GM19395 (cell line): ENCODE results near the gene FBXL16.

Experiments used
- ATAC-seq: cut with Tn5 transposase; IDR thresholded peaks from one replicate; pipeline ENCODE4 v1.9.1; 2021; ENCODE audit warnings: mild to moderate bottlenecking, moderate library complexity; ENCODE audit not compliant: unreplicated experiment

FBXL16 gene

DNA sequence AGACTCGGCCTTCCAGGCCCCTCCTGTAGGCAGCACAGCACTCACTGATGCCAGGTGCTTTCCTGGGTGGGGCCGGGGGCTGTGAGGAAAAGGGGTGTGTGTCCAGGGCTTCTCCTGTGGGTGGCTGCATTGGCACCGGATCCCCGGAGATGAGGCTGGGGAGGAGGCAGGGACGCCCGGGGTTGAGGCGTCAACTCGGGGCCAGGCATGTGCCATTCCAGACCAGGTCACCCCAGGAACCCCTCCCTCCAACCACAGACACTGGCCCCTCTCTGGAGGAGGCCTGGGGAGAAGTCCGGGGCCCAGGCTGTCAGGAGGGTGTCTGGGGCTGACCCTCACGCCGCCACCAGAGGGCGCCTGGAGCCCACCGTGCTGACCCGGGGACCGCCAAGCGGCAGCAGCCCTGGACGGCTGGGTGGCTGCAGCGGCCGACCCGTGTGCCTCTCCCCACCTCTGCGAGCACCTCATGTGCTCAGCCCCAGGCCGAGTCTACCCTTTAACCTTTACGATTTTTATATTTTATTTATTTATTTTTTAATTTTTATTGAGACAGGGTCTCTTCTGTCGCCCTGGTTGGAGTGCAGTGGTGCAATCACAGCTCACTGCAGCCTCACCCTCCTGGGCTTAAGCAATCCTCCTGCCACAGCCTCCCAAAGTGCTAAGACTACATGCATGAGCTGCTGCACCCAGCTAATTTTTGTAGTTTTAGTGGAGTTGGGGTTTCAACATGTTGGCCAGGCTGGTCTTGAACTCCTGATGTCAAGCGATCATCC, 6.1 kb upstream of the FBXL16 start:
- no peak for ATAC-seq

DNA sequence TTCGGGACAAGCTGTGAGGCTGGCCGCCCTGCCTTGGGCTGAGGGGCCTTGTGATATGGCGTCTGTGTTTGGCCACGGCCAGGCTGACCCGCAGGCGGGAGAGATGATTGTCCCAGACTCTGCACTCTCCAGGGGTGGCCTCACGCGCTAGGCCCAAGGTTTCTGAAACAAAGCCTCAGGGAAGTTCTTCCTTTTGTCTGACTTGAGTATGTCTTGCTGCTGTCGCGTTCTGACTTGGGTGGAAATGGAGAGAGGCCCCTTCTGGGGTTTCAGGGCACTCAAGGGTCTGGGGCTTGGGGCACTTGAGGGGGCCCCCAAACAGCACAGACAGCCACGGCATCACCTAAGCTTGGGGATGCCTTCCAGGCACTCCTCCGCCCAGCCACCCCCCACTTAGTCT, 5.5 kb upstream of the FBXL16 start:
- no peak for ATAC-seq

DNA sequence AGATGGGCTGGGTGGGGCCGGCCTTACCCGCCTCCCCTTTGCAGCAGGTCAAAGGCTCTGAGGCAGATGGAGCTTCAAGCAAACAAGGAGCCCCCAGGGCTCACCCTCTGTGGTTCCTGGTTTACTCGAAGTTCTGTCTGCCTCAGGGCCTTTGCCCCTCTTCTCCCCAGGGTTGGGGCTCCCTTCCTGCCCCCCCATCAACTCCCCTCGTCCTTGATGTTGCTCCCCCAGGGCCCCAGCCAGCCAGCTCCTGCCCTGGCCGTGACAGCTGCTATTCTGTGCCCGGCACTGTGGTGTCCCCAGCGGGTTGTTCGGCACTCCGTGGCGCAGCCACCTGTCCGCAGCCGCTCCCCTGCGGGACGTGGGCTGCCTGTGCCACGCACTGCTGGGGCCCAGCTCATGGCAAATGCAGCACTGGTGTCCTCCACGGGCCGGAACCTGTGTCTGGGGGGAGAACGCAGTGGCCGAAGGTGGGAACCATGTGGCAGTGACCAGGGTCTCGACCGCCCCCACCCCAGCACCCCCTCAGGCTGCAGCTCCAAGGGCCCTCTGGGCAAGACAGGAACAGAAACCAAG, 5.0 kb upstream of the FBXL16 start:
- no peak for ATAC-seq

DNA sequence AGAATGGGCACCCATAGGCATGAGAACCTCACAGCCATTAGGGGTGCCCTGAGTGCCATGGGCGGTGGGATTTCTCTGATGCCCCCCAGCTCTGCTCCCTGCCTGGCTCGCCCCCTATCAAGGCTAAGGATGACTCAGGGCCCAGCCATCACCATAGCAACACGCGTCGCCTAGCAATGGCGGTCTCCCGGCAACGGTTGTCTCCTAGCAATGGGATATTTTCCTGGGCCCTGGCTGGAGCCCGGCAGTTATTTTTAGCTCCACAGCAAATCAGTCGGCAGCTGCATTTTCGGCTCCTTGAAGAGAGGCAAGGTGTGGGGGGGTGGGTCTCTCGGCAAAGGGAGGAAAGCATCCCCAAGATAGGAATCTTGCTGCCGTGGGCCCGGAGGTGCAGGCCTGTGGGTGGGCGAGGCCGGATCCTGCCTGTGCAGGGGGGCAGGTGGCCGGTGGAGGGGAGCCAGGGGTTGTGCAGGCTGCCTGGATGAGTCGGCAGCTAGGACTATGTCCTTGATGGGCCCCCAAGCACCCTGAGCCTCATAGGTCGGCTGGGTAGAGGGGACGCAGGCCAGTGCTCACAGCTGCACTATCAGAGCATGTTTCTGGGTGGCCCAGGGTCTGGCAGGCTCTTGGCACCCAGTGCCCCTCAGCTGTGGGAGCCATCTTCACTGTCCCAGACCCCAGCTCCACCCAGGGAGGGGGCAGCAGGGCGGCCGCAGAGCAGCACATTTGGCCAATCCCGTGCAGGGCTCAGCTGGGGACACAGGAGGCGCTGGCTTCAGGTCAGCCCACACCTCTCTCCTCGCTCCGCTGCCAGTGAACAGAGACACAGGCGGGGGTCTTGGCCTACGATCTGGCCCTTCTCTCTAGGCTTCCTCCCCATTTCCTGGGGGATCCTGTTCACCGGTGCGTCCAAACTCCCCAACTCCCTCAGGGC, 4.2 kb upstream of the FBXL16 start:
- no peak for ATAC-seq

DNA sequence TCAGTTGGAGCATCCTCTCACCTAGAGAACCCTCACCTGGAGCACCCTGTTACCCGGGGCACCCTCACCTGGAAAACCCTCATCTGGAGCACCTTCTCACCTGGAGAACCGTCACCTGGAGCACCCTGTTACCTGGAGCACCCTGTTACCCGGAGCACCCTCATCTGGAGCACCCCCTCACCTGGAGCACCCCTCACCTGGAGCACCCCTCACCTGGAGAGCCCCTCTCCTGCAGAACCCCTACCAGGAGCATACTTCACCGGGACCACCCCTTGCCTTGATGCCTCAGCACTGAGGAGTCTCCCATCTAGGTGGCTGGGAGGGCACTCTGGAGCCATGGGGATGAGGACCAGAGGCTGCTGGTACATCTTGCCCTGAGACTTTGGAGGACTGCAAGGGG, 3.4 kb upstream of the FBXL16 start:
- no peak for ATAC-seq

DNA sequence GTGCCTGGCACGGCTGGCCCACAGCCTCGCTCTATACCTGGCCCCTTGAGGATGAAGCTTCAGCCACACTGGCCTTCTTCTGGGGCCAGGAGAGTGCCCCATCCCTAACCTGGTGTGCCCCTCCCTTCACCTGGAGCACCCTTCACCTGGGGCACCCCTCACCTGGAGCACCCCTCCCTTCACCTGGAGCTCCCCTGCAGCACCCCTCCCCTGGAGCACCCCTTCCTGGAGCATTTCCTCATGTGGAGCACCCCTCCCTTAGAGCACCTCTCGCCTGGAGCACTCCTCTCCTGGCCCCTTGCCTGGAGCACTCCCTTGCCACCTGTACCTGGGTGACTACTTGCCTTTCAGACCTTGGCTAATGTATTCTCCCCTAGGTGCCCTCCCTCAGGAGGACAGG, 2.4 kb upstream of the FBXL16 start:
- ATAC-seq = no peak

- no peak for ATAC-seq
Measured at GRCh38 chr16:707062-707538, 1.5 kb upstream of the FBXL16 start.

DNA sequence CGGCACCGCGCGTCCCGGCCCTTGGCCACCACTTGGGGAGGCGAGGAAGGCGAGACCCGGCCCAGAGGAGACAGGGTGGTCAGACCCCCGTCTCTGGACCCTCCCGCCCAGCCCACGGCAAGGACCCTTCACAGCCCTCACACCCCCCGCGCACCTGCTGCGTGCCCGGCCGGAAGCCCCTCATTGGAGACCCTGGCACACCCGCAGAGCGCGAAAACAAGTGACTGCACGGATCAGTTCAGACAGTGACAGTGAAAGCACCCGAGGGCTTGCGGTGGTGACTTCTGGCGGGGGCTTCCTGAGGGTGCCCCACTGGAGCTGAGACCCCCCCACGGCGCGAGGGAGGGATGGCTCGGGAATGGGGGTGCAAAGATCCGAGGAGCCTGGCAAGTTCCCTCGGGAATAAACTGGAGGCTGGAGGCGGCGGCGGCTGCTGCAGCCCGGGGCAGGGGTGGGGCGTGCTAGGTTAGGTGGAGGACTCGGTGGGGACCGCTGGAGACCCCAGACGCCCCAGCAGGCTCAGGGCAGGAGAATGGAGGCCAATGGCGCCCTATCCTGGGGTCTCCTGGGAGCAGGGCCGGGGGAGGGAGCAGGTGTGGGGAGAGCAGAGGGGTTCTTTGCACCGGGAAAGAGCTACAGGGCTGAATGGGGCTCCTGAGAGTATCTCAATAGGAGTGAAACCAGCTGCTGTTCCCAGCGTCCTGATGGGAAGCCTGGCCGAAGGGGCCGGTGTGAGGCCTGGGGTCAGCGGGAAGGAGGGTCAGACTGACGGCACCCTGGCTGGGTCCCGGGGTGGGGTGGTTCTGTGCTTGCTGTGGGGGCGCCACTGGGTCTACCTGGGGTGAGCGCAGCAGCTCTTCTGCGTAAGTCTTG, 824 bp upstream of the FBXL16 start:
- ATAC-seq = no peak

- ATAC-seq = no peak
Measured at GRCh38 chr16:704552-705380, 835 bp downstream of the FBXL16 start.

- ATAC-seq = no peak
Measured at GRCh38 chr16:704047-704446, 1.6 kb downstream of the FBXL16 start.

GRCh38 chr16:703406-703805, 2.2 kb downstream of the FBXL16 start:
- no peak for ATAC-seq

GRCh38 chr16:702341-702740, 3.3 kb downstream of the FBXL16 start:
- no peak for ATAC-seq

GRCh38 chr16:700684-701584, 4.7 kb downstream of the FBXL16 start:
- no peak for ATAC-seq

- no peak for ATAC-seq
Measured at GRCh38 chr16:698911-699671, 6.5 kb downstream of the FBXL16 start.

DNA sequence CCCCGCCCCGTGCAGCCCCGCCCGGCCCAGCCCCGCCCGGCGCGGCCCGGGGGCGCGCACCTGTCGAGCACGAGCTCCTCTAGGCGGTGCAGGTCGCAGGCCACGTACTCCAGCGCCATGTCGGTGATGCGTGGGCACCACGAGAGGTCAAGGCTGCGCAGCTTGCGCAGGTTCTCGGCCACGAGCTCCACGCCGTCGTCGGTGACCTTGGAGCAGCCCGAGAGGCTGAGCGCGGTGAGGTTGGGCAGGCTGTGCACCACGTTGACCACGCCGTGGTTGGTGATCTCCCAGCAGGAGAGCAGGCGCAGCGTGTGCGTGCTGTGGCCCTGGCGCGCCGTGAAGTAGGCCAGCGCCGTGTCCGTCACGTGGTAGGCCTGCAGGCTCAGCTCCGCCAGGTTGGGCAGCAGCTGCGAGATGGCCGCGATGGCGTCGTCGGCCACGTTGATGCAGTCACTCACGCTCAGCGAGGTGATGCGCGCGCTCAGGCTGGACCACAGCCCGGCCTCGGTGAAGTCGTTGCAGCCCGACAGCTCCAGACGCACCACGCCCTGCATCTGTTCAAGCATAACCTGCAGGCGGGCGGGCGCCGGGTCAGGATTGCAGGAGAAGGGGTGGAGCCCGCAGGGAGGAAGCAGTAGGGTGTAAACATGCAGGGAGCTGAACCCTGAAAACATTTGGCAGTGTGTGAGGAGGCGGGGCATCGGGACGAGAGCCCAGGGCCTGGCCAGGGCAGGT, 10.1 kb downstream of the FBXL16 start:
- ATAC-seq = no peak

DNA sequence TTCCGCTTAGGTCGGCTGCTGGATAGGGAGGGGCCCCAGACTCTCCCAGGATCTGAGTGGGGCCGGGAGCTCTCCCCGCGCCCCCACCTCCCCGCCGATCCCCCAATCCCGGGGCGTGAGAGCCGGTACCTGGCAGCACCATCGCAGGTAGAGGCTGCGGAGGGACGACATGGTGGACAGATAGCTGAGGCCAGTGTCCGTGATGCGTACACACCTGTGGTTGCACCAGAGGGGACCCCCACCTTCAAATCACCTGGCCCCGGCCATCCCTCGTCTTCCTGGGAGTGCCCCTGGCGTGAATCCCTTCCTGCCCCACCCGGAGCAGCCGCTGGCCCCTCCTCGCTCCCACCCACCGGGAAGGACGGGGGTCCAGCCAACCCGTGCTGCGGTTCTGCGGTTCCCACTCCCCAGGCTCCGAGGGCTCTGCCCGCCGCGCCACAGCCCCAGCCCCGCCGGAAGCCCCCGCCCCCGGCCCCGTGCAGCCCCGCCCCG, 10.7 kb downstream of the FBXL16 start:
- ATAC-seq = no peak

GRCh38 chr16:694187-694862, 11.3 kb downstream of the FBXL16 start:
- no peak for ATAC-seq
